SKM-1 (cell line): ENCODE data around the gene GATM.
"Not testable (repeated sequence)": the region's sequence is repeated elsewhere in the genome, so short reads cannot be mapped to it uniquely, and the experiment has no call there.

Experiments
- DNase-seq: peaks from one replicate; lab custom pipeline; 2025; ENCODE audit not compliant: unreplicated experiment; lab: John Stamatoyannopoulos, UW

GATM gene

GRCh38 chr15:45355860-45356259 lies 22.5 kb downstream of the GATM start:
- DNase-seq, result no peak

GRCh38 chr15:45354711-45355110 lies 23.6 kb downstream of the GATM start:
- no peak for DNase-seq

- DNase-seq, result no peak
Measured at GRCh38 chr15:45351227-45351626, 27.1 kb downstream of the GATM start.

- DNase-seq, result no peak
Measured at GRCh38 chr15:45349623-45350022, 28.7 kb downstream of the GATM start.

- no peak for DNase-seq
Measured at GRCh38 chr15:45347989-45348388, 30.4 kb downstream of the GATM start.

GRCh38 chr15:45347033-45347432 lies 31.3 kb downstream of the GATM start:
- no peak for DNase-seq

- DNase-seq, result no peak
Measured at GRCh38 chr15:45346381-45346780, 32.0 kb downstream of the GATM start.

GRCh38 chr15:45343258-45343860 lies 35.0 kb downstream of the GATM start:
- DNase-seq, result no peak

- no peak for DNase-seq
Measured at GRCh38 chr15:45341790-45342189, 36.6 kb downstream of the GATM start.

- no peak for DNase-seq
Measured at GRCh38 chr15:45340429-45340828, 37.9 kb downstream of the GATM start.

GRCh38 chr15:45338417-45338816 lies 39.9 kb downstream of the GATM start:
- DNase-seq, result peak; percentile 9

- DNase-seq, result peak; percentile 23
Measured at GRCh38 chr15:45337224-45337623, 41.1 kb downstream of the GATM start.

- no peak for DNase-seq
Measured at GRCh38 chr15:45333550-45333949, 44.8 kb downstream of the GATM start.

GRCh38 chr15:45332694-45333093 lies 45.6 kb downstream of the GATM start:
- DNase-seq, result no peak

- no peak for DNase-seq
Measured at GRCh38 chr15:45331972-45332371, 46.4 kb downstream of the GATM start.

- DNase-seq, result no peak
Measured at GRCh38 chr15:45328663-45329062, 49.7 kb downstream of the GATM start.

- DNase-seq, result no peak
Measured at GRCh38 chr15:45326741-45327140, 51.6 kb downstream of the GATM start.

GRCh38 chr15:45326280-45326679 lies 52.1 kb downstream of the GATM start:
- DNase-seq, result no peak

GRCh38 chr15:45320581-45321205 lies 57.7 kb downstream of the GATM start:
- DNase-seq, result no peak

GRCh38 chr15:45319472-45320214 lies 58.7 kb downstream of the GATM start:
- no peak for DNase-seq

- DNase-seq, result no peak
Measured at GRCh38 chr15:45314960-45315359, 63.4 kb downstream of the GATM start.

GRCh38 chr15:45314117-45314516 lies 64.2 kb downstream of the GATM start:
- DNase-seq, result not testable (repeated sequence)
